GM12872 (cell line): ENCODE data around the gene EFNA2.

Source experiments
- CTCF ChIP-seq: IDR thresholded peaks from 3 replicates; pipeline ENCODE4 v1.5.1; 2011; ENCODE audit warnings: low read depth, mild to moderate bottlenecking, low read length, moderate library complexity; ENCODE audit not compliant: insufficient read depth

EFNA2 gene

GRCh38 chr19:1313695-1314613 is 28.3 kb downstream of the EFNA2 start:
- no peak for TF ChIP-seq CTCF

GRCh38 chr19:1315470-1316166 is 29.9 kb downstream of the EFNA2 start:
- TF ChIP-seq CTCF, result peak; percentile 49; the same call in 1 of the 3 replicates

- no peak for TF ChIP-seq CTCF
These were observed 30.8 kb downstream of the EFNA2 start for GRCh38 chr19:1316466-1316865.

- no peak for TF ChIP-seq CTCF
These were observed 31.8 kb downstream of the EFNA2 start for GRCh38 chr19:1317274-1318003.

- TF ChIP-seq CTCF, result no peak
These were observed 33.2 kb downstream of the EFNA2 start for GRCh38 chr19:1318678-1319471.

GRCh38 chr19:1321539-1321938 is 35.9 kb downstream of the EFNA2 start:
- TF ChIP-seq CTCF, result no peak
